Stimulated activated CD4-positive, alpha-beta T cell treated with anti-CD3 and anti-CD28 coated beads, Interleukin-15, amount 100 ng/mL, for 1 hour (primary cell): Measurements from ENCODE around the gene TOP1.
"Not testable (repeated sequence)": the region's sequence is repeated elsewhere in the genome, so short reads cannot be mapped to it uniquely, and the experiment has no call there.

Experiments used
- DNase-seq, 2 donors: peaks; one replicate each; pipeline ENCODE4 v3.0.0-alpha.2; 2020; ENCODE audit warnings: low read depth in 1 of 2, low spot score in 1 of 2

TOP1 gene

GRCh38 chr20:41091927-41092326 lies 63.3 kb downstream of the TOP1 start:
- DNase-seq, result no peak

GRCh38 chr20:41094353-41095055 lies 65.9 kb downstream of the TOP1 start:
- no peak for DNase-seq

GRCh38 chr20:41095110-41095969 lies 66.7 kb downstream of the TOP1 start:
- DNase-seq, result peak; percentile 18 to 27

GRCh38 chr20:41098703-41099250 lies 70.2 kb downstream of the TOP1 start:
- DNase-seq, result no peak

- DNase-seq, result no peak
Measured at GRCh38 chr20:41100001-41100480, 71.4 kb downstream of the TOP1 start.

- no peak for DNase-seq
Measured at GRCh38 chr20:41101660-41102059, 73.0 kb downstream of the TOP1 start.

GRCh38 chr20:41108531-41108930 lies 79.9 kb downstream of the TOP1 start:
- DNase-seq, result no peak

GRCh38 chr20:41110012-41110411 lies 81.4 kb downstream of the TOP1 start:
- DNase-seq, result no peak

GRCh38 chr20:41110930-41111577 lies 82.4 kb downstream of the TOP1 start:
- no peak for DNase-seq

- no peak for DNase-seq
Measured at GRCh38 chr20:41111578-41111951, 82.9 kb downstream of the TOP1 start.

- DNase-seq, result no peak
Measured at GRCh38 chr20:41116282-41116956, 87.8 kb downstream of the TOP1 start.

- DNase-seq, result not testable (repeated sequence)
Measured at GRCh38 chr20:41118159-41118558, 89.5 kb downstream of the TOP1 start.

- DNase-seq, result no peak
Measured at GRCh38 chr20:41118632-41119031, 90.0 kb downstream of the TOP1 start.

GRCh38 chr20:41119614-41120561 lies 91.3 kb downstream of the TOP1 start:
- no peak for DNase-seq

GRCh38 chr20:41121399-41121798 lies 92.8 kb downstream of the TOP1 start:
- DNase-seq, result no peak

- no peak for DNase-seq
Measured at GRCh38 chr20:41123631-41124030, 95.0 kb downstream of the TOP1 start.

- DNase-seq, result no peak
Measured at GRCh38 chr20:41124451-41125094, 96.0 kb downstream of the TOP1 start.

GRCh38 chr20:41125530-41126457 lies 97.2 kb downstream of the TOP1 start:
- DNase-seq, result no peak
